NOMO-1 treated with DMSO at 0.1 percent for 48 hours (cell line): ENCODE data around the gene PRSS2.

Experiments used
- DNase-seq: peaks from one replicate; lab custom pipeline; 2025; ENCODE audit not compliant: unreplicated experiment; lab: John Stamatoyannopoulos, UW

The PRSS2 gene

DNA sequence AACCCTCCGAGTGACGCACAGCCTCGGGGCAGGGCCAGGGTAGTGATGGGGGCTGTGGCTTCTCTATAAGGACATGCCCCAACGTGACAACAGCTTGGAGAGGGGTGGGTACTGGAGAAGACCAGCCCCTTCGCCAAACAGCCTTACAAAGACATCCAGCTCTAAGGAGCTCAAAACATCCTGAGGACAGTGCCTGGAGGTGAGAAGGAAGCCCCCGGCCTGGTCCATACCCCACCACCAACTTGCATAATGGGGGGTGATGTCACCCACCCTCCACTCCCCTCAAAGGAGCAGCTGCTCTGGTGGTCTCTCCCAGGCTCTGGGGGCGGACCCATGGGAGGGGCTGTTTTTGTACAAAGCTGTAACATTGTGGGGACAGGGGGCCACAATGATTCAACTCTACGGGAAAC is 15.1 kb downstream of the PRSS2 start:
- DNase-seq = no peak

DNA sequence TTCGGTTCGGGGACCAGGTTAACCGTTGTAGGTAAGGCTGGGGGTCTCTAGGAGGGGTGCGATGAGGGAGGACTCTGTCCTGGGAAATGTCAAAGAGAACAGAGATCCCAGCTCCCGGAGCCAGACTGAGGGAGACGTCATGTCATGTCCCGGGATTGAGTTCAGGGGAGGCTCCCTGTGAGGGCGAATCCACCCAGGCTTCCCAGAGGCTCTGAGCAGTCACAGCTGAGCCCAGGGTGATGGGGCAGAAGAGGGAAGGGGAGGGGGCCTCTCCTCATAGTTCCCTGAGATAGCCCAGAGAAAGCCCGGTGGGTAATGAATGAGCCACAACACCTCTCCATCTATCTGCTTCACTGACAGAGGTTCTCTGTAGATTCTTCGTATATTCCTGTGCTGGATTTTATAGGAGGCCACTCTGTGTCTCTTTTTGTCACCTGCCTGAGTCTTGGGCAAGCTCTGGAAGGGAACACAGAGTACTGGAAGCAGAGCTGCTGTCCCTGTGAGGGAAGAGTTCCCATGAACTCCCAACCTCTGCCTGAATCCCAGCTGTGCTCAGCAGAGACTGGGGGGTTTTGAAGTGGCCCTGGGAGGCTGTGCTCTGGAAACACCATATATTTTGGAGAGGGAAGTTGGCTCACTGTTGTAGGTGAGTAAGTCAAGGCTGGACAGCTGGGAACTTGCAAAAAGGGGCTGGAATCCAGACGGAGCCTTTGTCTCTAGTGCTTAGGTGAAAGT is 16.4 kb downstream of the PRSS2 start:
- DNase-seq = no peak

DNA sequence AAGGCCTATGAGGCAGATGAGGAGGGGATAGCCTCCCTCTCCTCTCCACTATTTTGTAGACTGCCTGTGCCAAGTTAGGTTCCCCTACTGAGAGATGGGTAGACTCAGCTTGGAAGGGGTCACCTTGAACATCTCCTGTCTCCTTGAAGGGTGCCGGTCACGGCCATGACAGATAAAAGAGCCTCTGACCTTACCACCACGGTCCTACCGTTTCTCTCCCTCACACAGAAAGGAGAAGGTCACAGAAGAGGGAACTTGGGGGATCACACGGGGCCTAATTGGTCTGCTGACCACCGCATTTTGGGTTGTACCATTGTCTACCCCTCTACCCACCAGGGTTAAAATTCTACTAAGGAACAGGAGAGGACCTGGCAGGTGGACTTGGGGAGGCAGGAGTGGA is 17.0 kb downstream of the PRSS2 start:
- no peak for DNase-seq

DNA sequence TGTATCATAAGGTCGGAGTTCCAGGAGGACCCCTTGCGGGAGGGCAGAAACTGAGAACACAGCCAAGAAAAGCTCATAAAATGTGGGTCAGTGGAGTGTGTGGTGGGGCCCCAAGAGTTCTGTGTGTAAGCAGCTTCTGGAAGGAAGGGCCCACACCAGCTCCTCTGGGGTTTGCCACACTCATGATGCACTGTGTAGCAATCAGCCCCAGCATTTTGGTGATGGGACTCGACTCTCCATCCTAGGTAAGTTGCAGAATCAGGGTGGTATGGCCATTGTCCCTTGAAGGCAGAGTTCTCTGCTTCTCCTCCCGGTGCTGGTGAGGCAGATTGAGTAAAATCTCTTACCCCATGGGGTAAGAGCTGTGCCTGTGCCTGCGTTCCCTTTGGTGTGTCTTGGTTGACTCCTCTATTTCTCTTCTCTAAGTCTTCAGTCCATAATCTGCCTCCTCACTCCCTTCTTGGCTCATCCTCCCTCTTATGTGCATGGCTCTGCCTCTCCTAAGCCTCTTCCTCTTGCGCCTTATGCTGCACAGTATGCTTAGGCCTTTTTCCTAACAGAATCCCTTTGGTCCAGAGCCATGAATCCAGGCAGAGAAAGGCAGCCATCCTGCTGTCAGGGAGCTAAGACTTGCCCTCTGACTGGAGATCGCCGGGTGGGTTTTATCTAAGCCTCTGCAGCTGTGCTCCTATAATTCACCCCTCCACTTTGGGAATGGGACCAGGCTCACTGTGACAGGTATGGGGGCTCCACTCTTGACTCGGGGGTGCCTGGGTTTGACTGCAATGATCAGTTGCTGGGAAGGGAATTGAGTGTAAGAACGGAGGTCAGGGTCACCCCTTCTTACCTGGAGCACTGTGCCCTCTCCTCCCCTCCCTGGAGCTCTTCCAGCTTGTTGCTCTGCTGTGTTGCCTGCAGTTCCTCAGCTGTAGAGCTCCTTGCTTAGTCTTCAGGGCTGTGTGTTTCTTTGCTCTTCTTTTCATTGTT is 17.8 kb downstream of the PRSS2 start:
- no peak for DNase-seq

DNA sequence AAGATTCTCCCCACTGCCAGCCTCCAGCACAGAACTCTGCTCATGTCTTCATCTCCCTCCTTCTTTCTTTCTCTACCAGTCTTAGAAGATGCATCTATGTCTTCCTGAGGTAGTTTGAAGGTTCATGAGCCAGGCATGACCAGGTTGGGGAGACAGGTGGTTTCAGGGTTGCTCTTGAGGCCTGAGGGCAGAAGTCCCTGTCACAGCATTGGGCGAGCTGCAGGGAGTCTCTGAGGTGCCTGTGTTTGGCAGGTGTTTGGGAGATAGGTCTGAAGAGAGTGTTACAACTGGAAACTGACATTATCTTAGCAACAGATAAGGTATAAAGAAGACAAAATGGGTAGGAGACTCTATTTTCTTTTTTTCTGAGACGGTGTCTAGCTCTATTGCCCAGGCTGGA is 18.7 kb downstream of the PRSS2 start:
- DNase-seq = no peak

DNA sequence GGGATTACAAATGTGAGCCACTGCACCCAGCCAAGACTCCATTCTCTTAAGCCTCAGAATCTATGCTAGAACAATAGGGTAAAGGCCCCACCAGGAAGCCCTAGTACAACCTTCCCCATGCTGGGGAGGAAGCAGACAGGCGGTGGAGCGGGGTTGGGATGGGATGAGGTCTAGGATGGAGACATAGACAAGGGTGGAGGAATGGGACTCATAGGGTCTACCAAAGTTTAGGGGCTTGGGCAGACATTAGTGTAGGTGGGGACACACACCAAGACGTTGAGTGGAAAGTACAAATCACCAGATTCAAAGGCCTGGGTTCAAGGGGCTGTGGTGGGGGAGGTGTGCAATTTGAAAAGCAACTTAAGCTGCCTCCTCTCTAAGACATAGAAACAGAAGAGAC is 19.3 kb downstream of the PRSS2 start:
- DNase-seq = no peak

DNA sequence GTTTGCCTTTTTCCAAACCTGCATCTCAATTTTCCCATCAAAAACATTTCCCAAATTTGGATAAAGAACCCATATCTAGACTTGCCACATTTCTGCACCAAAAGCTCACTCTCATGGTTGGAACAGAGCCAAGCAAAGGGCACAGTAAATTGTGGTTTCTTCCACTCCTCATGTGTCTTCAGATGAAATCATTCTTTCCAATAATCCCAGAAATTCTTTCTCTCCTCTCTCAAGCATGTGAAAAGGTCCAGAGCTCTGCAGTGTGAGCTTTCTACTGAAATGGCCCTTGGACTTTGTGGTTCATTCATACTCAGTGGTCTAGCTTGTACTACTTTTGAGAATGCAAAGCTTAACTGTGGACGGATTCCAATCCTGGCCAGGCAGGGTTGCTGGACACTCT is 19.8 kb downstream of the PRSS2 start:
- DNase-seq = no peak

DNA sequence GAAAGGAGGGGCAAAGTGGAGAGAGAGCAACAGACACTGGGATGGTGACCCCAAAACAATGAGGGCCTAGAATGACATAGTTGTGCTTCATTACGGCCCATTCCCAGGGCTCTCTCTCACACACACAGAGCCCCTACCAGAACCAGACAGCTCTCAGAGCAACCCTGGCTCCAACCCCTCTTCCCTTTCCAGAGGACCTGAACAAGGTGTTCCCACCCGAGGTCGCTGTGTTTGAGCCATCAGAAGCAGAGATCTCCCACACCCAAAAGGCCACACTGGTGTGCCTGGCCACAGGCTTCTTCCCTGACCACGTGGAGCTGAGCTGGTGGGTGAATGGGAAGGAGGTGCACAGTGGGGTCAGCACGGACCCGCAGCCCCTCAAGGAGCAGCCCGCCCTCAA is 20.7 kb downstream of the PRSS2 start:
- DNase-seq = no peak

DNA sequence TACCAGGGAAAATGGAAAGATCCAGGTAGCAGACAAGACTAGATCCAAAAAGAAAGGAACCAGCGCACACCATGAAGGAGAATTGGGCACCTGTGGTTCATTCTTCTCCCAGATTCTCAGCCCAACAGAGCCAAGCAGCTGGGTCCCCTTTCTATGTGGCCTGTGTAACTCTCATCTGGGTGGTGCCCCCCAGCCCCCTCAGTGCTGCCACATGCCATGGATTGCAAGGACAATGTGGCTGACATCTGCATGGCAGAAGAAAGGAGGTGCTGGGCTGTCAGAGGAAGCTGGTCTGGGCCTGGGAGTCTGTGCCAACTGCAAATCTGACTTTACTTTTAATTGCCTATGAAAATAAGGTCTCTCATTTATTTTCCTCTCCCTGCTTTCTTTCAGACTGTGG is 21.4 kb downstream of the PRSS2 start:
- no peak for DNase-seq

DNA sequence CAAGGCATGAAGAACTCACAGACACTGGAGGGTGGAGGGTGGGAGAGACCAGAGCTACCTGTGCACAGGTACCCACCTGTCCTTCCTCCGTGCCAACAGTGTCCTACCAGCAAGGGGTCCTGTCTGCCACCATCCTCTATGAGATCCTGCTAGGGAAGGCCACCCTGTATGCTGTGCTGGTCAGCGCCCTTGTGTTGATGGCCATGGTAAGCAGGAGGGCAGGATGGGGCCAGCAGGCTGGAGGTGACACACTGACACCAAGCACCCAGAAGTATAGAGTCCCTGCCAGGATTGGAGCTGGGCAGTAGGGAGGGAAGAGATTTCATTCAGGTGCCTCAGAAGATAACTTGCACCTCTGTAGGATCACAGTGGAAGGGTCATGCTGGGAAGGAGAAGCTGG is 21.8 kb downstream of the PRSS2 start:
- no peak for DNase-seq

DNA sequence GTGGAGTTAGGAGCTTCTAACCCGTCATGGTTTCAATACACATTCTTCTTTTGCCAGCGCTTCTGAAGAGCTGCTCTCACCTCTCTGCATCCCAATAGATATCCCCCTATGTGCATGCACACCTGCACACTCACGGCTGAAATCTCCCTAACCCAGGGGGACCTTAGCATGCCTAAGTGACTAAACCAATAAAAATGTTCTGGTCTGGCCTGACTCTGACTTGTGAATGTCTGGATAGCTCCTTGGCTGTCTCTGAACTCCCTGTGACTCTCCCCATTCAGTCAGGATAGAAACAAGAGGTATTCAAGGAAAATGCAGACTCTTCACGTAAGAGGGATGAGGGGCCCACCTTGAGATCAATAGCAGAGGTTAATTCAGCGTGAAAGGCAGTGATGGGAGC is 22.4 kb downstream of the PRSS2 start:
- no peak for DNase-seq

DNA sequence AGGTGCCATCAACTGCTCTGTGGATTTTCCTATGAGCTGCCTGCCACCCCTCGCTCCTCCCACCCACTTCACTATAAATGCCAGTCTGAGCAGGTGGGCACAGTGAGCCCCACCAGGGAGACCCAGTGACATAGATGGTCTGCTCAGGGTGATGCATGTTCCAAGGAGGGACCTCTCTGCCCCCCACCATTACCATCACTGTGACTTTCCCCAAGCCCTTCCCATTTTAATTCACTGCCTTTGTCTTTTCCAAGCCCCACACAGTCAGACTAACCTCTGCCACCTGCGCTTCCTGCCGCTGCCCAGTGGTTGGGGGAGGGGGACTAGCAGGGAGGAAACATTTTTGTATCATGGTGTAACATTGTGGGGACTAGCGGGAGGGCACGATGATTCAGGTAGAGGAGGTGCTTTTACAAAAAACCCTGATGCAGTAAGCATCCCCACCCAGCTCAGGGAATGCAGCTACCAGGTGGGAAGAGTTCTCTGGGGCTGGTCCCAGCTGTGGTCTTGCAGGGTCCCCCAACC is 24.6 kb downstream of the PRSS2 start:
- DNase-seq = no peak

DNA sequence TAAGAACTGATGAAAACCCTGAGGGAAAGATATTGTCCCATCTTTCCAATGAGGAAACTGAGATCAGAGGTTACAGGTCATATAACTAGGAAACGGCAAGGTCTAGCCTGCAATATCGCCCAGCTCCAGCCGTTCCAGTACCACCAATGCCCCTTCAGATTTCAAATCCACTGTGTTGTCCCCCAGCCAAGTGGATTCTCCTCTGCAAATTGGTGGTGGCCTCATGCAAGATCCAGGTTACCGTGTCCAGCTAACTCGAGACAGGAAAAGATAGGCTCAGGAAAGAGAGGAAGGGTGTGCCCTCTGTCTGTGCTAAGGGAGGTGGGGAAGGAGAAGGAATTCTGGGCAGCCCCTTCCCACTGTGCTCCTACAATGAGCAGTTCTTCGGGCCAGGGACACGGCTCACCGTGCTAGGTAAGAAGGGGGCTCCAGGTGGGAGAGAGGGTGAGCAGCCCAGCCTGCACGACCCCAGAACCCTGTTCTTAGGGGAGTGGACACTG is 25.3 kb downstream of the PRSS2 start:
- no peak for DNase-seq

DNA sequence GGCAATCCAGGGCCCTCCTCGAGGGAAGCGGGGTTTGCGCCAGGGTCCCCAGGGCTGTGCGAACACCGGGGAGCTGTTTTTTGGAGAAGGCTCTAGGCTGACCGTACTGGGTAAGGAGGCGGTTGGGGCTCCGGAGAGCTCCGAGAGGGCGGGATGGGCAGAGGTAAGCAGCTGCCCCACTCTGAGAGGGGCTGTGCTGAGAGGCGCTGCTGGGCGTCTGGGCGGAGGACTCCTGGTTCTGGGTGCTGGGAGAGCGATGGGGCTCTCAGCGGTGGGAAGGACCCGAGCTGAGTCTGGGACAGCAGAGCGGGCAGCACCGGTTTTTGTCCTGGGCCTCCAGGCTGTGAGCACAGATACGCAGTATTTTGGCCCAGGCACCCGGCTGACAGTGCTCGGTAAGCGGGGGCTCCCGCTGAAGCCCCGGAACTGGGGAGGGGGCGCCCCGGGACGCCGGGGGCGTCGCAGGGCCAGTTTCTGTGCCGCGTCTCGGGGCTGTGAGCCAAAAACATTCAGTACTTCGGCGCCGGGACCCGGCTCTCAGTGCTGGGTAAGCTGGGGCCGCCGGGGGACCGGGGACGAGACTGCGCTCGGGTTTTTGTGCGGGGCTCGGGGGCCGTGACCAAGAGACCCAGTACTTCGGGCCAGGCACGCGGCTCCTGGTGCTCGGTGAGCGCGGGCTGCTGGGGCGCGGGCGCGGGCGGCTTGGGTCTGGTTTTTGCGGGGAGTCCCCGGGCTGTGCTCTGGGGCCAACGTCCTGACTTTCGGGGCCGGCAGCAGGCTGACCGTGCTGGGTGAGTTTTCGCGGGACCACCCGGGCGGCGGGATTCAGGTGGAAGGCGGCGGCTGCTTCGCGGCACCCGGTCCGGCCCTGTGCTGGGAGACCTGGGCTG is 26.0 kb downstream of the PRSS2 start:
- DNase-seq = no peak

DNA sequence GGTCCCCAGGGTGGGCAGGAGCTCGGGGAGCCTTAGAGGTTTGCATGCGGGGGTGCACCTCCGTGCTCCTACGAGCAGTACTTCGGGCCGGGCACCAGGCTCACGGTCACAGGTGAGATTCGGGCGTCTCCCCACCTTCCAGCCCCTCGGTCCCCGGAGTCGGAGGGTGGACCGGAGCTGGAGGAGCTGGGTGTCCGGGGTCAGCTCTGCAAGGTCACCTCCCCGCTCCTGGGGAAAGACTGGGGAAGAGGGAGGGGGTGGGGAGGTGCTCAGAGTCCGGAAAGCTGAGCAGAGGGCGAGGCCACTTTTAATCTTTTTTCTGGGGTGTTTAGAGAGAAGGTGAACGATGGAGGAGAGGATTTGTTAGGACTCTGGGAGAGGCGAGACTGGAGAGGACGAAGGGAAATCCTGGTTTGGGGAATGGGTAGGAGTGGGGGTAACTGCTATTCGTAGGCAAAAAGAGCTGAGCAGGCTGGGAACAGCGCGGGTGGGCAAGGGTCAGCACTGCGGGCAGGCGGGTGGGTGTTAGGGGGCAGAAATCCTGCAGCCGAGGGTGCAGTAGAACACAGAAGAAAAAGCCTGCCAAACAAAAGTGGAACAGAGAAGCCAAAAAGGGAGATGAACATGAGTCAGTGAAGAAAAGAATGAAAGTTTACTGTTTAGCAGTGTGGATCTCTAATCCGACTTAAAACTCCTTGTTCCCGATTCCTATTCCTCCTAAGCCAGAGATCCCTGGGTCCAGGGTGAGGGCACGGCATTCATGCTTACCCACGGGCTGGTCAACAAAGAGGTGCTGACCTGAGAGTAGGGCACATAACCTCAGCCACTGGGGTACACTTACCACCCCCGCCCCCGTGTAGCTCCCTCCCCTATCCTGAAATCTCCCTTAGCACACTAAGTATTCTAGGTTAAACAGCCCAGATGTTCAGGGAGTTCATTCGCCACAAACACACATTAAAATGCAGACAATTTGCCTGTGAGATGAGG is 26.9 kb downstream of the PRSS2 start:
- no peak for DNase-seq

DNA sequence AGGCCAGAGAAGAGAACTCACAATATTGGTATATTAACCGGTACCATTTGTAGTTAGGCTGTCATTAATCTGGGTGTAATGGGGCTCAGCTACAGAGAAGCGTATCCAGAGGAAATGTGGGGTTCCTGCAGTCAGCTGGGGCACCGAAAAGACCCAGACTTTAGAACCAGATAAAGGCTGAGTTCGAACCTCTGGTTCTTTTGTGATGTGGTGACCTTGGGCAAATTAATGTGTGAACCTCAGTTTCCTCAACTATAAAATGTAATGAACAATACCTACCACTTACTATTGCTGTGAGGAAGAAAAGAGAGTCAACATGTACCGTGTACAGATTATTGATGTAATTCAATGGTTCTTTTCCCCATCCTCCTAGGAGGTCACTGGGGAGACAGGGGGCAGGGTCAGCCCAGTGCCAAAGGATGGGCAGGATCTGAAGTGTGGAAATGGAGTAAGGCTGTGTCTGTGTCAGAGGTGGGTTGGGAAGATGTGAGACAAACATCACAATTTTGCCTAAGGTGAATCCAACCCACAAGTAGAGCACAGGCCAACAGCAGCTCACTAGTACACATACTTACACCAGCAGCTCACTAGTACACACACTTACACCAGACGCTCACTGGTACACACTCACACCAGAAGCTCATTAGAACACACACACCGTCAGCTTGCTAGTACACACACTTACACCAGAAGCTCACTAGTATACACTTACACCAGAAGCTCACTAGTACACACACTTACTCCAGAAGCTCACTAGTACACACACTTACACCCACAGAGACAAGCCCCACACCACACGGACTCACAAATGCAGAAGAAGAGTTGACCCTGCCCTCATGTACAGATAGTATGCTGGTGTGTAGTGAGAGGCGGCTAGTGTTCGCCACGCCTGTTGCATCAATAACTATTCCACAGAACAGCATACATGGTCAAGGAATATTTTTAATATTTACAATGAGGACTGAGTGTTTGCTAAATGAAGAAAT is 28.0 kb downstream of the PRSS2 start:
- no peak for DNase-seq

DNA sequence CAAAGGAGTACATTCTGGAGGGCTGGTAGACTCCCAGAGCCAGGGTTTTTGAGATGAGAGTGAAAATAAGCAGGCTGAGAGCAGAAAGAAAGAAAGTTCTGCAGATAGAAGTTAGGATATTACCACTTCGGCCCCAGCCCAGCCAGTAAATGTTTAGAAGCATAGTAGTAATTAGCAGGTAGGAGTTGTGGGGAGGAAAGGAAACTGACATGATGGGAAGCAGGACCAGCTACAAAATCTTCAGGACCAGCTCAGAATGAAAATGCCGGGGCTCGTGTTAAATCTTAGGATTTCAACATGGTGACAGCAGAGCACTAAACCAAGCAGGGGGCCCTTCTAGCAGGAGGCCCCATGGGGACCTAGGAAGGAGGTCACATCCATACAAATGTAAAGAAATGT is 28.7 kb downstream of the PRSS2 start:
- no peak for DNase-seq

DNA sequence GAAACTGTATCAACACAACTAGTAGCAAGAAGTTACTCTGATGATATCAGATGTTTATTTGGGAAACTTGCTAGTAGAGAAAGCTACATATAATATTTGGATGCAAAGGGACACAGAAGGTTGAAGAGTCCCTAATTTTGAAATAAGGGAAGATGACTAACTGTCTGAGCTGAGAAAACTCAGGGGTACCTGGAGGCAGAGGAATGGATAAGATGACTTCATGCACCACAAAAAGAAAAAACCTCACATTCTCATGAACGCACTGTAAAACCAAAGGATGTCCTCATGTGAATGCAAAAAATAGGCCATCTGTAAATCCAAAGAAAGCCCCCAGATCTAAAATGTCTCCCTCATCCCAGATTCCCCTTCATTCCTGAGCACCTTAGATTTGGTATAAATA is 29.3 kb downstream of the PRSS2 start:
- no peak for DNase-seq
